Cerebellar cortex (tissue), 1 donor: ENCODE data around the gene PPP1R15A.
"Not testable (repeated sequence)": the region's sequence is repeated elsewhere in the genome, so short reads cannot be mapped to it uniquely, and the experiment has no call there.

ENCODE experiments used
- DNase-seq: peaks from one replicate; pipeline ENCODE4 v3.0.0-alpha.2; 2015; ENCODE audit warnings: low spot score

The PPP1R15A gene

DNA sequence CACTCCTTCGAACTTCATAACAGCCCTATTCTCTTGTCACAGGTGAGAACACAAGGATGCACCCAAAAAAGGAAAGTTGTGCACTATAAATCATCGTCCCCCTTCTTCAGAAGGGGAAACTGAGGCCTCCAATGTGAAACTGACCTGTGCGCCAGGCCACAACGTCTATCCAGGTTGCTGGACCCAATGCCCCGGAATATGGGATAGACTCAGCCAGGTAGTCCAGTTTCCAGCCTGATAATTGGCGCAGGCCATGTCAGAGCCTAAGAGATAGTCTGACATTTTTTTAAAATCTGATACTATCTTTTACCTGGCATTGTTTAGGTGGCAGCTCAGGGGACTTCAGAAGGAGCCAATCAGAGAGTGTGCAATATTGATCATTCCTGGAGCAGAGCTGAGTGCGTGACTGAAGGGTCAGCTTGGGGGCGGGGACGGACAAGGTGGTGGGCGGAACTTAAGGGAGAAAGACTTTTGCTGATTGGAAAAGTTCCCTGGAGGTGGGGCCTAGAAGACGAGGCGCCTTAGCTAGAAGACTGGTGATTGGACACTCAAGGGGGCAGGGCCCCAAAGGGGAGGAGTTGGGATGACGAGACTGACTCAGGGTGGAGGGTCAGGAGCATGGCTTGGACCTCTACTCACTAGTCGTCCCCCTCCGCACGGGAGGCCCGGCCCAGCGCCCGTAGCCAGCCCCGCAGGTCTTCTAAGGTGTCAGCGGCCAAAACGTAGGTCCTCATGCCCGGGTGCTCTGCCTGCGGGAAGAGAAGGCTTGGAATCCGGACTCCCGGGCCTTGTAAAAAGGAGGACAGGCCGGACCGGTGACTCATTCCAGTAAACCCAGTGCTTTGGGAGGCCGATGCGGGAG, 12.3 kb upstream of the PPP1R15A start:
- DNase-seq, result no peak

DNA sequence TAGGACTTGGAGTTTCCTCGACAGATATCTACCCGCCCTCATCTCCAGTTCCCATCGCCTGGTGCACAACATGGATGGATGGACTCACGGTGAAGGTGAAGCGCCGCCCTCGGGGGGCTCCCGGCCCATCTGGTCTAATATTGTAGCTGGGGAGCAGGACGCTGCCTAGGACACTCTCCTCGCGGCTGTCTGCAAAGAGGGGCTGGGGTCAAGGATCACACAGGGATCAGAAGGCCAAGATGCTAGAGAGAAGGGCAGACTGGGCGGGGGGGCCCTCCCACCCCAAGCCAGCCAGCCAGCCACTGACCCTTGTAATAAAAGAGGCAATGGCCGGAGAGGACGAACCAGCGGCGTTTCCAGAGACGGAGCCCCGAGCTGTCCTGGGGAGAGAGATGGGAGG, 10.9 kb upstream of the PPP1R15A start:
- no peak for DNase-seq

DNA sequence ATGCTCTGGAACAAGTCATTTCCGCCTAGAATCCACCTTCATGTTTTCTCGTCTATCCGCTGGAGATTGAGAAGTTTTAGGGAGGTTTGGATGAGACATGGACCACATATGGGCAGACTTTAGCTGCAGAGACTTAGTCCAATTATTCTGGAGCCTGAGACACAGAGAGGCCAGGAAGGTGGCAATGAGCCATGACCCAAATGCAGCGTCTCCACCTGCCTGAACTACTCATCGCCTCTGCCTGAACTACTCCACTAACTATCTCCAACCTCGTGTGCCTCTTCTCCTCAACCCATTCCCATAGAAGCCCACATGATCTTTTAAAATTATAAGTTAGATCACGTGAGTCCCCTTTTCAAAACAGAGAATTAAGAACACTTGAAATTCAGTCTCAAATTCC, 9.4 kb upstream of the PPP1R15A start:
- peak; percentile 70 for DNase-seq

DNA sequence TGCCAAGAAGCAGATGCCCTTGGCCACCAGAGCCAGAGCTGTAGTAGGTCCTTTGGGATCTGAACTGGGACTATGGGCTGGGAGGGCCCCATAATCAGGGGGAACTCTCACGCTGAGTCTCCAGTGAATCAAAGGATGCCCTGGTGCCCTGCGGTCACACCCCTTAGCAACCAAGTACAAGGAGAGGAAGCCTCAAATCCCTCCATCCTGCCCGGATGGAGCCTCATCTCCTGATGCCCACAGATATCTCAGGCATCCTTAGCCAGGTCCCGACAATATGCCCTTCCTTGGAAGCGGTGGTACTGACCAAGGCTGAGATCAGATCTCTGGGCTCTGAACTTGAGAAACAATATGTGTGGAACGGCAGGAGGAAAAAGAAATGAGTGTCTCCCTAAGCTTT, 5.5 kb upstream of the PPP1R15A start:
- no peak for DNase-seq

GRCh38 chr19:48867123-48867745, 5.0 kb upstream of the PPP1R15A start:
- no peak for DNase-seq

GRCh38 chr19:48867746-48868113, 4.5 kb upstream of the PPP1R15A start:
- no peak for DNase-seq

DNA sequence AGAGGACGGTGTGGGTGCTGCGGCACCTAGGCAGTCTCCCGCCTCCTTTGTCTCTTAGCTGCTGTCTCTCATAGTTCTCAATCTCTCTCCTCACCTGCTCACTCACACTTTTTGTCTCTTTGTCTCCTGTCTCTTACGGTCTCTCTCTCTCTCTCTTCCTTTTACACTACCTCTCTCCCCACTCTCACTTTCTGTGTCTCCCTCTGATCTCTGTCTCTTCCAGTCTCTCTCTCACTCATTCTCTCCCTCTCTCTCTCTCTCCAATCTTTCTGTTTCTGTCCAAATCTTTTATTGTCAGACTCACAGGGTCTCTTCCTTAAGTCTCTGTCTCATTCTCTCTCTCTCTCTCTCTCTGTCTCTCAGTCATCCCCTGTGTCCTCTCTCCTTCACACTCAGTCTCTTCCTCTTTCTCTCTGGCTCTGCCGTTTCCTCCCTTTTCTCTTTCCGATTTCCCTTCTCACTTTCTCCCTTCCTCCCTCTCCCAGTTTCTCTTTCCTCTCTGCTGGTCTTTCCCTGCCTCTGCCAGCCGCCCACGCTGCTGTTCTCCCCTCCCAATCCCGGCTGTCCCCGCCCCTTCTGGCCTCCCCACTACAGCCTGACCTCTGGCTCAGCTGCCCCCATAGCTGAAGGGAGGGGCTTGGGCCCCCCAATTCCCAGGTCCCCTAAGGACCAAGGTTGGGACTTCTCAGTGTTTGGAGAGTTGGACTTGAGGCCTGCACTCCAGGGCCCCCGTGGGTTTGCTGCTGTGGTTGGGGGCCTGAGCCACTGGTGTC, 3.9 kb upstream of the PPP1R15A start, which contains the start of gene PLEKHA4:
Gene PLEKHA4, minus strand, starts transcription at position 504 of the 773 bp plus-strand sequence. CDS start 997 bp downstream, outside the sequence.
- peak; percentile 25 for DNase-seq

GRCh38 chr19:48870048-48870447, 2.2 kb upstream of the PPP1R15A start:
- DNase-seq, result no peak

- not testable (repeated sequence) for DNase-seq
These were observed 595 bp upstream of the PPP1R15A start for GRCh38 chr19:48871471-48872181.

- peak; percentile 85 for DNase-seq
These were observed 759 bp downstream of the PPP1R15A start for GRCh38 chr19:48872884-48873475.

DNA sequence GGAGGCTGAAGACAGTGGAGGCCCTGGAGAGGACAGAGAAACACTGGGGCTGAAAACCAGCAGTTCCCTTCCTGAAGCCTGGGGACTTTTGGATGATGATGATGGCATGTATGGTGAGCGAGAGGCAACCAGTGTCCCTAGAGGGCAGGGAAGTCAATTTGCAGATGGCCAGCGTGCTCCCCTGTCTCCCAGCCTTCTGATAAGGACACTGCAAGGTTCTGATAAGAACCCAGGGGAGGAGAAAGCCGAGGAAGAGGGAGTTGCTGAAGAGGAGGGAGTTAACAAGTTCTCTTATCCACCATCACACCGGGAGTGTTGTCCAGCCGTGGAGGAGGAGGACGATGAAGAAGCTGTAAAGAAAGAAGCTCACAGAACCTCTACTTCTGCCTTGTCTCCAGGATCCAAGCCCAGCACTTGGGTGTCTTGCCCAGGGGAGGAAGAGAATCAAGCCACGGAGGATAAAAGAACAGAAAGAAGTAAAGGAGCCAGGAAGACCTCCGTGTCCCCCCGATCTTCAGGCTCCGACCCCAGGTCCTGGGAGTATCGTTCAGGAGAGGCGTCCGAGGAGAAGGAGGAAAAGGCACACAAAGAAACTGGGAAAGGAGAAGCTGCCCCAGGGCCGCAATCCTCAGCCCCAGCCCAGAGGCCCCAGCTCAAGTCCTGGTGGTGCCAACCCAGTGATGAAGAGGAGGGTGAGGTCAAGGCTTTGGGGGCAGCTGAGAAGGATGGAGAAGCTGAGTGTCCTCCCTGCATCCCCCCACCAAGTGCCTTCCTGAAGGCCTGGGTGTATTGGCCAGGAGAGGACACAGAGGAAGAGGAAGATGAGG, 1.5 kb downstream of the PPP1R15A start:
- DNase-seq, result peak; percentile 18

DNA sequence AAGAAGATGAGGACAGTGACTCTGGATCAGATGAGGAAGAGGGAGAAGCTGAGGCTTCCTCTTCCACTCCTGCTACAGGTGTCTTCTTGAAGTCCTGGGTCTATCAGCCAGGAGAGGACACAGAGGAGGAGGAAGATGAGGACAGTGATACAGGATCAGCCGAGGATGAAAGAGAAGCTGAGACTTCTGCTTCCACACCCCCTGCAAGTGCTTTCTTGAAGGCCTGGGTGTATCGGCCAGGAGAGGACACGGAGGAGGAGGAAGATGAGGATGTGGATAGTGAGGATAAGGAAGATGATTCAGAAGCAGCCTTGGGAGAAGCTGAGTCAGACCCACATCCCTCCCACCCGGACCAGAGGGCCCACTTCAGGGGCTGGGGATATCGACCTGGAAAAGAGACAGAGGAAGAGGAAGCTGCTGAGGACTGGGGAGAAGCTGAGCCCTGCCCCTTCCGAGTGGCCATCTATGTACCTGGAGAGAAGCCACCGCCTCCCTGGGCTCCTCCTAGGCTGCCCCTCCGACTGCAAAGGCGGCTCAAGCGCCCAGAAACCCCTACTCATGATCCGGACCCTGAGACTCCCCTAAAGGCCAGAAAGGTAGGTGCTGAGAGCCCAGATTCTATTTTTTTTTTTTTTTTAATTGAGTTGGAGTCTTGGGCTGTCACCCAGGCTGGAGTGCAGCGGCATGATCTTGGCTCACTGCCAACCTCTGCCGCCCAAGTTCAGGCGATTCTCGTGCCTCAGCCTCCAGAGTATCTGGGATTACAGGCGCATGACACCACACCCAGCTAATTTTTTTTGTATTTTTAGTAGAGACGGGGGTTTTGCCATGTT, 2.3 kb downstream of the PPP1R15A start:
- peak; percentile 33 for DNase-seq

- DNase-seq, result not testable (repeated sequence)
These were observed 4.1 kb downstream of the PPP1R15A start for GRCh38 chr19:48876043-48876981.

GRCh38 chr19:48877855-48878195, 5.6 kb downstream of the PPP1R15A start:
- no peak for DNase-seq

- peak; percentile 30 for DNase-seq
These were observed 6.2 kb downstream of the PPP1R15A start for GRCh38 chr19:48878196-48879024.

DNA sequence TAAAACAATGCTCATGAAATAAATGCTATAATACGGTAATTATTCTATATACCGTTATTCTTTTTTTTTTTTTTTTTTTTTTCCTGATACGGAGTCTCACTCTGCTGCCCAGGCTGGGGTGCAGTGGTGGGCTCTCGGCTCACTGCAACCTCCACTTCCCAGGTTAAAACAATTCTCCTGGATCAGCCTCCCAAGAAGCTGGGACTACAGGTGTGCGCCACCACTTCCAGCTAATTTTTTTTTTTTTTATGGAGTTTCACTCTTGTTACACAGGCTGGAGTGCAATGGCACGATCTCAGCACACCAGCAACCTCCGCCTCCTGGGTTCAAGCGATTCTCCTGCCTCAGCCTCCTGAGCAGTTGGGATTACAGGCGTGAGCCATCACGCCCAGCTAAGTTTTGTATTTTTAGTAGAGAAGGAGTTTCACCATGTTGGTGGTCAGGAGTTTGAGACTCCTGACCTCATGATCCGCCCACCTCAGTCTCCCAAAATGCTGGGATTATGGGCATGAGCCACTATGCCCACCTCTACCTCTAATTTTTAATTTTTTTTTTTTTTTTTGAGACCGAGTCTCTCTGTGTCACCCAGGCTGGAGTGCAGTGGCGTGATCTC, 6.9 kb downstream of the PPP1R15A start:
- no peak for DNase-seq

DNA sequence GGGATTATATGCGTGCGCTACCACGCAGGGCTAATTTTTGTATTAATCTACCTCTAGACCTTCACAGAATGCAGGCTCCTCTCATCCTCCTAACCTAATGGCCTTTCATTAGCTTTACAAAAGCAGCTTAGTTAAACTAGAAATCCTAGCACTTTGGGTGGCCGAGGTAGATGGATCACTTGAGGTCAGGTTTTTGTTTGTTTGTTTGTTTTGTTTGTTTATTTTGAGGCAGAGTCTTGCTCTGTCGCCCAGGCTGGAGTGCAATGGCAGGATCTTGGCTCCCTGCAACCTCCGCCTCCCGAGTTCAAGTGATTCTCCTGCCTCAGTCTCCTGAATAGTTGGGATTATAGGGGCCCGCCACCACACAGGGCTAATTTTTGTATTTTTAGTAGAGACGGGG, 7.5 kb downstream of the PPP1R15A start:
- not testable (repeated sequence) for DNase-seq
